HepG2 (cell line): ENCODE measurements around the gene IGSF5. TPM values are rescaled to one million over a fixed set of nuclear protein-coding genes. Genes with fewer than 3 reads are reported as not detected.

Source experiments
- ATAC-seq: fragments of 200-7000 bp; cut with Tn5 transposase; 3 replicates; pipeline ENCODE4 v1.9.1; 2020; ENCODE audit warnings: mild to moderate bottlenecking, moderate library complexity
- BruUV-seq: library from RNA; stranded (reverse); fragments of 400-500 nt; replicated peaks from 2 replicates; lab custom pipeline; 2021; lab: Mats Ljungman, UMichigan
- CTCF ChIA-PET: fragments of 300-600 bp; formaldehyde crosslinking; extraction: SDS; loops from one replicate; lab custom pipeline; 2021; ENCODE audit warnings: low total read pairs, inconsistent platforms, low intra/inter-chr PET ratio; lab: Yijun Ruan, JAX
- POLR2A ChIA-PET: fragments of 350-600 bp; sonication (Branson Sonifier 250); formaldehyde crosslinking; loops from one replicate; lab custom pipeline; 2020; ENCODE audit warnings: antibody characterized with exemption, inconsistent platforms; lab: Yijun Ruan, JAX
- DNase-seq: peaks from one replicate; pipeline ENCODE4 v3.0.0-alpha.2; 2015; ENCODE audit warnings: low spot score
- FAIRE-seq: peaks from 3 replicates; lab custom pipeline; 2011; peaks lifted over from hg19 to GRCh38; lab: Jason Lieb, UNC
- H2AFZ ChIP-seq: one replicate; pipeline ENCODE4 v1.6.1; 2011; ENCODE audit warnings: low read length, inconsistent platforms
- H3K27ac ChIP-seq: fragments of 300-600 bp; 3 replicates; pipeline ENCODE4 v1.8.0; 2011; ENCODE audit warnings: mixed run types, mild to moderate bottlenecking, mixed read lengths, low read length, inconsistent platforms; ENCODE audit not compliant: insufficient read depth; ENCODE audit errors: extremely low read length
- H3K27me3 ChIP-seq, 2 experiments: fragments of 200-600 bp in 1 of 2; 2 replicates in 1 of 2; 3 replicates in 1 of 2; pipeline versions ENCODE4 v1.6.0 to v1.8.0; 2011; ENCODE audit warnings: low read length in 2 of 2, mild to moderate bottlenecking in 2 of 2, moderate library complexity in 2 of 2, inconsistent platforms in 1 of 2; ENCODE audit not compliant: insufficient read depth in 2 of 2, control insufficient read depth in 1 of 2
- H3K36me3 ChIP-seq, 2 experiments: fragments of 200-600 bp in 1 of 2; replicated peaks in 1 of 2; 2 replicates in 1 of 2; 3 replicates in 1 of 2; pipeline versions ENCODE4 v1.5.1 to v1.8.0; 2011; ENCODE audit warnings: low read length in 2 of 2, inconsistent platforms in 1 of 2; ENCODE audit not compliant: insufficient read depth in 2 of 2, control insufficient read depth in 1 of 2
- H3K4me1 ChIP-seq: 2 replicates; pipeline ENCODE4 v1.5.1; 2012; ENCODE audit warnings: low read length, inconsistent platforms; ENCODE audit not compliant: insufficient read depth
- H3K4me2 ChIP-seq: 2 replicates; pipeline ENCODE4 v1.6.0; 2011; ENCODE audit warnings: low read depth, low read length, inconsistent platforms
- H3K4me3 ChIP-seq, 3 experiments: fragments of 200-600 bp in 1 of 3; sonication (generic), shearing (Covaris generic) in 1 of 3; replicated peaks in 1 of 3; 2 replicates each; pipeline ENCODE4 v1.5.1; 2011 to 2016; ENCODE audit warnings: low read length in 3 of 3, inconsistent platforms in 2 of 3, low read depth in 2 of 3, mild to moderate bottlenecking in 2 of 3, control low read depth in 1 of 3, mixed read lengths in 1 of 3; ENCODE audit not compliant: insufficient read depth in 1 of 3
- H3K79me2 ChIP-seq: one replicate; pipeline ENCODE4 v1.6.1; 2011; ENCODE audit warnings: low read length, inconsistent platforms; ENCODE audit not compliant: insufficient read depth
- H3K9ac ChIP-seq: 2 replicates; pipeline ENCODE4 v1.6.0; 2011; ENCODE audit warnings: mild to moderate bottlenecking, low read depth, low read length, inconsistent platforms; ENCODE audit not compliant: insufficient read depth
- H3K9me3 ChIP-seq: 2 replicates; pipeline ENCODE4 v1.5.1; 2012; ENCODE audit warnings: mild to moderate bottlenecking, low read length
- H4K20me1 ChIP-seq: 2 replicates; pipeline ENCODE4 v1.6.0; 2011; ENCODE audit warnings: inconsistent platforms, mild to moderate bottlenecking, low read length, moderate library complexity; ENCODE audit not compliant: insufficient read depth
- CEBPZ ChIP-seq: IDR thresholded peaks from 2 replicates; pipeline ENCODE4 v1.6.1; 2012; ENCODE audit warnings: low read length, improper control_type of control experiment
- GABPA ChIP-seq, 2 experiments: IDR thresholded peaks; 2 replicates each; pipeline ENCODE4 v1.6.1; 2011 to 2016; ENCODE audit warnings: low read depth in 2 of 2, low read length in 1 of 2, missing biosample characterization in 1 of 2, missing genetic modification characterization in 1 of 2
- RAD51 ChIP-seq: fragments of 450-650 bp; IDR thresholded peaks from 2 replicates; pipeline ENCODE4 v1.6.1; 2016; ENCODE audit warnings: borderline replicate concordance
- THAP11 ChIP-seq: IDR thresholded peaks from 2 replicates; pipeline ENCODE4 v1.6.1; 2016; ENCODE audit warnings: missing biosample characterization, missing genetic modification reagents
- YEATS2 ChIP-seq: sonication (generic); formaldehyde crosslinking; IDR thresholded peaks from 2 replicates; pipeline ENCODE4 v1.4.0; 2020; ENCODE audit warnings: missing genetic modification reagents, borderline replicate concordance
- ZNF770 ChIP-seq: sonication (generic); formaldehyde crosslinking; IDR thresholded peaks from 2 replicates; pipeline ENCODE4 v1.5.0; 2020; ENCODE audit warnings: mild to moderate bottlenecking, missing genetic modification reagents
- WGBS: methylation state at CpG from one replicate; pipeline ENCODE4 v1.1.6; 2017; ENCODE audit warnings: low lambda C conversion rate; 5-methylcytosine and 5-hydroxymethylcytosine counted together
- in situ Hi-C: cut with HindIII; loops from 2 replicates; pipeline ENCODE4 v1.10.0; 2017; ENCODE audit warnings: low pct_unique_long_range_greater_than_20kb; ENCODE audit not compliant: extremely low pct_ligation_motif_present
- intact Hi-C: fragments of 100-400 bp; cut with micrococcal nuclease; formaldehyde crosslinking; loops from one replicate; pipeline ENCODE4 v1.10.0; 2022; ENCODE audit not compliant: unreplicated experiment
- polyA plus RNA-seq, 8 experiments: library from polyadenylated mRNA; depleted of rRNA in 3 of 8; stranded (reverse) in 7 of 8; unstranded in 1 of 8; fragments of >200 nt; fragmentation: Illumina TruSeq in 4 of 8; extraction: Trizol in 4 of 8; gene quantifications; 2 replicates each; pipeline versions ENCODE4 v1.2.1 to v1.2.3, GENCODE V29; 2011 to 2016; ENCODE audit warnings: low read depth in 4 of 8, missing spikeins in 1 of 8, mixed read lengths in 1 of 8; ENCODE audit not compliant: insufficient read depth in 1 of 8
- total RNA-seq, 5 experiments: library from RNA; depleted of rRNA; stranded (reverse); fragments of >200 nt; fragmentation: Illumina TruSeq; extraction: Trizol; gene quantifications; 2 replicates each; pipeline ENCODE4 v1.2.3, GENCODE V29; 2016; ENCODE audit warnings: low read depth in 1 of 5

The IGSF5 gene
- total and polyA plus RNA-seq, 2 of the 13 experiments (the other 11 are each of a cell fraction or from before 2014, with no cell fraction given): not detected

GRCh38 chr21:39800311-39800710 is 55.3 kb downstream of the IGSF5 start:
- in situ Hi-C loops (no loop called here), intact Hi-C loops (no loop called here)
- Histone ChIP-seq H3K4me1 (no peaks in the 10 kb centered on the region), H3K9ac (no peak overlapping the region), H3K9me3 (peaks cover 73% of the 10 kb centered on the region), H2AFZ (no peak overlapping the region), H3K27me3 (no peaks in the 10 kb centered on the region), H4K20me1 (no peaks in the 10 kb centered on the region), H3K36me3 (no peaks in the 10 kb centered on the region), H3K4me3 (no peak overlapping the region), H3K4me2 (no peak overlapping the region), H3K79me2 (no peaks in the 10 kb centered on the region), H3K27ac (no peak overlapping the region)
- FAIRE-seq: no peak
- TF ChIP-seq THAP11 (CRISPR knock-in tag) (no peak), GABPA (IDR thresholded peaks at IDR 0.05; ENCODE audit: low read depth, low read length) (no peak), GABPA (CRISPR knock-in tag; IDR thresholded peaks at IDR 0.05; ENCODE audit: low read depth) (no peak), CEBPZ (no peak), RAD51 (no peak), YEATS2 (no peak), ZNF770 (CRISPR knock-in tag) (no peak)
- no TSS peak for BruUV-seq
- WGBS: 61% methylated on average over 4 of the region's 4 CpGs
- ChIA-PET POLR2A (no interaction called here), CTCF (no interaction called here)
- no peak for ATAC-seq
- no peak for DNase-seq
